NCI-H2107 treated with DMSO at 0.1 percent for 48 hours (cell line): ENCODE measurements around the gene SEMA5A.

ENCODE experiments used
- DNase-seq: peaks from one replicate; lab custom pipeline; 2025; ENCODE audit not compliant: unreplicated experiment; lab: John Stamatoyannopoulos, UW

SEMA5A gene, protein sequence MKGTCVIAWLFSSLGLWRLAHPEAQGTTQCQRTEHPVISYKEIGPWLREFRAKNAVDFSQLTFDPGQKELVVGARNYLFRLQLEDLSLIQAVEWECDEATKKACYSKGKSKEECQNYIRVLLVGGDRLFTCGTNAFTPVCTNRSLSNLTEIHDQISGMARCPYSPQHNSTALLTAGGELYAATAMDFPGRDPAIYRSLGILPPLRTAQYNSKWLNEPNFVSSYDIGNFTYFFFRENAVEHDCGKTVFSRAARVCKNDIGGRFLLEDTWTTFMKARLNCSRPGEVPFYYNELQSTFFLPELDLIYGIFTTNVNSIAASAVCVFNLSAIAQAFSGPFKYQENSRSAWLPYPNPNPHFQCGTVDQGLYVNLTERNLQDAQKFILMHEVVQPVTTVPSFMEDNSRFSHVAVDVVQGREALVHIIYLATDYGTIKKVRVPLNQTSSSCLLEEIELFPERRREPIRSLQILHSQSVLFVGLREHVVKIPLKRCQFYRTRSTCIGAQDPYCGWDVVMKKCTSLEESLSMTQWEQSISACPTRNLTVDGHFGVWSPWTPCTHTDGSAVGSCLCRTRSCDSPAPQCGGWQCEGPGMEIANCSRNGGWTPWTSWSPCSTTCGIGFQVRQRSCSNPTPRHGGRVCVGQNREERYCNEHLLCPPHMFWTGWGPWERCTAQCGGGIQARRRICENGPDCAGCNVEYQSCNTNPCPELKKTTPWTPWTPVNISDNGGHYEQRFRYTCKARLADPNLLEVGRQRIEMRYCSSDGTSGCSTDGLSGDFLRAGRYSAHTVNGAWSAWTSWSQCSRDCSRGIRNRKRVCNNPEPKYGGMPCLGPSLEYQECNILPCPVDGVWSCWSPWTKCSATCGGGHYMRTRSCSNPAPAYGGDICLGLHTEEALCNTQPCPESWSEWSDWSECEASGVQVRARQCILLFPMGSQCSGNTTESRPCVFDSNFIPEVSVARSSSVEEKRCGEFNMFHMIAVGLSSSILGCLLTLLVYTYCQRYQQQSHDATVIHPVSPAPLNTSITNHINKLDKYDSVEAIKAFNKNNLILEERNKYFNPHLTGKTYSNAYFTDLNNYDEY

DNA sequence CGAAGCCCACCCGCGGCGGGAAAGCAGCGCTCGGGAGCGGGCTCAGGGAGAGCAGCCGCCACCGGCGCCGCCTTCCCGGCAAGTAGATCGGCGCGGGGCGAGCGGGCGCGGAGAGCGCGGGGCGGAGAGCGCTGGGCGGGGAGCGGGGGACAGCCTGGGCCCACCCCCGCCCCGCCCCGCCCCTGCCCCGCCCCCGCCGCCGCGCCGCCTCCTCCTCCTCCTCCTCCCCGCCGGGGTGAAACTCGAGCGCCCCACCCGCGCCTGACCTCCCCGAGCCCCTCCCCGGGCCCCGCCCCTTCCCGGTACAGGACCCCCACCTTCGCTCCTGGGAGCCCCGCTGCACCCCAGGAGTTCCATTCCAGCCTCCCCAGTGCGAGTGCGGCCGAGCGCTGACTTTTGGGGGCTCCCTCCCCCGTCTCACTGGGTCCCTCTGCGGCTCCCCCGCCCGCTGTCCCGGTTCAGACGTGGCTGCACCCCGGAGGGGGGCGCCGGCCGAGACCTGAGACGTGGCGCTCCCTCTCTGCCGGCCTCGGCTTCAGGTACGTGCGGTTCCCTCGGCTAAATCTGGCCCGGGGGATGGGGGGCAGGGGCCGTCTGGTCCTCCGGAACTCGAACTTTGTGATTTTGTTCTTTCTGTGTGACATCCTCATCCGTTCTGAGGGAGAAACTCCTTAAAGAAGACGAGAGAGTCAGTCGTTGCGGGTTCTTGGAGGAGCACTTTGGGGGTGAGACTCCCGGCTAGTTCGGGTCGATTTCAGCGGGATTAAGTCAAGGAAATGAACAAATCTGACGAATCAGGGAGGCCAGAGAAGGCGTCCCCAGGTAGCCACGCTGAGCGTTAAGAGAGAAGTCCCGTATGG, at the start of gene SEMA5A:
SEMA5A (minus strand) TSS at position 84 of the 860 bp plus-strand sequence. CDS start 166,129 bp downstream, outside the sequence.
- DNase-seq = no peak

DNA sequence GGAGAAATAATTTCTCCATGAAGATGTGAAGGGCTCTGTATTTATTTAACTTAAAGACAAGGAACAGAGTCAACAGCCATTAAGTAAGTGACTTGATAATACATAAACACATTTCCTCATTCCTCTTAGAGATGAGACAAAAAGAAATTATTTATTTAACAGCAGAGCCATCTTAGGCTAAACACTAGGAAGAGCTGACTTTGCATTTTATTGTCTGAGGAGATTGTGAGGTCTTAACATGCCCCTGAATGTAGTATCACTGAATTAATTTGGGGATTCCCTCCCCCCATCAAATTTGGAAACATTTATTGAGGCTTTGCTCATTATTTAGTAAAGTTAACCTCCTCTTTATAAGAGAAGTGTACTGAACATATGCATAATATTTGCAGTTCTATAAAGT, 49.0 kb upstream of the SEMA5A start:
- no peak for DNase-seq

DNA sequence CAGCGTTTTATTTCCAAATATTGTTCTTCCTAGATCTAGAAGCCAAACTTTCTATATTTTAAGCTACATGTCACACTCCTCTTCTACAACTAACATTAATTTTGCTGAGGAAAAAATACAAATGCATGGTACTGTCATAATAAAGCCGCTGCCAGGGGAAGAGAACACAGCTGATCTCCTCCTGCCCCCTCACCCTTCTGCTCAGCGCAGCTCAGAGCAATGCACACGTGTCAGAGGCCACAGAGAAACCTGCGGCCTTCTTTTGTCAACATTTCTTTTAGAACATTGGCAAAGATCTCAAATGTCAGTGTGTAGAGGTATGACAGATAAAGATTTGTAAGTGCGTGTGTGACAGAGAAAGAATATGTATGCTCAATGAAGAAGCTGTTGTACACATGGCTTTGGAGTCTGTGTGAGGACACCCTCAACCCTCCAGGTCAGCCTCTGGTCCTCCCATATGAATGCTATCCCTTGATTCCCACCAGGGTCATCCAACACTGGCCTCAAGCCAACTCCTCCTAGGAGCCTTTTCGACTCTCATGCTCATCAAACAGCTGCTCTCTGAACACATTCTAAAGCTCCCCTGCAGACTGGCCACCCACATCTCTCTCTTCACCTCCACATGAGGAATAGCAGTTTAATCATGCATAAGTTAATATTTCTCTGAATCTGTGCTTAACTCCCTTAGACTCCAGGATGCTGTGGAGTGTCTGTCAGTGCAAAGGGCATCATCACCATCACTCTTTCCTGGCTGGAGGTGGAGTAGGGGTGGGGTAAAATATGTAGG, 43.4 kb upstream of the SEMA5A start:
- DNase-seq = no peak

DNA sequence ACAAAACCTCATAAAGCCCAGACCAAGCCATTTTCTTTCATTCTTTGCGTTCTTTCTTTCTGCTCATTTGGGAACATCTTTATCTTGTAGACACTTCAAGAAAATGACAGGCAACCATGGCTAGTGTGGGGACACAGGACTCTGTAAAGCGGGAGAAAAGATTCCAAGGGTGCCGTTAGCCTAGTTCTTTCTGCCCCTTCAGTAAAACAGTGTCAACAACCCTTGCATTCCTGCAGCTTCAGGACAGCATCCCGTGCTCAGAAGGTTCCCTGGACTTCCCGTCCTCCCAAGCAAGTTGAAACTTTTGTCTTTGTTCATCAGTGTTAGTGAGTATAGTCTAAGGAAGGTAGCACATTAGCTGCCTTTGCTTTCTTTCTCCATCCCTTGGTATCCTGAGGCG, 42.4 kb upstream of the SEMA5A start:
- no peak for DNase-seq

DNA sequence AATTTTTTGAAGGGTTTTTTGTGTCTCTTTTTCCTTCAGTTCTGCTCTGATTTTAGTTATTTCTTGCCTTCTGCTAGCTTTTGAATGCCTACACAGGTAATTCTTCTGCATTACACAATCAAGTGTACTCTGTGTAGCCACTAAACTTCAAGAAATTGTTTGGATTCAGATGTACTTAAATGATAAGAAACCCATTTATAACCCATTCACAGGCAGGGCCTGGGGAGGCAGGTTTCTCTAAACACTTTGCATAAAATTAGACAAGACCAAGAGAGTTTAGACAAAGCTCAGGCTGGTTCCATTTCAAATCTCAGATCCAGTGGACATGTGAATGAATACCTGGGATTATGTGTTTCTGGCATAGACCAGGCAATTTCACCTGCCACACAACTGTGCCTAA, 41.3 kb upstream of the SEMA5A start:
- no peak for DNase-seq

DNA sequence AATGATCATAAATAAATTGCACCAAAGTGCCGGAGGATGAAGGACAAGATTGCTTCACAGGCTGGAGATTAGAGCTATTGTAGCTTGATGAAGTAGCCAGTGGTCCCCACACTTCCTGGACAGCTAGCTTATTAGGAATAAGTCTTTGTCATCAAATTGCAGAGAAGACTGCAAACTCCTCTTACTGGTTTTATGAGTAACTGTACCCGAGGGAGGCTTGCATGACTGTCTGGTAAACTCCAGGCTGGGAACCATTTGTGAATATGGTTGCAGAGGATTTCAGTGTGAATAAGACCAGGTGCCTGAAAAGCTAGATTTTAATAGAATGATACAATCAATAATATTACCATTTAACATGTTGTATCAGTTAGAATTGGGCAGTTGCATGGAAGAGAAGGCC, 36.5 kb upstream of the SEMA5A start:
- DNase-seq = no peak

DNA sequence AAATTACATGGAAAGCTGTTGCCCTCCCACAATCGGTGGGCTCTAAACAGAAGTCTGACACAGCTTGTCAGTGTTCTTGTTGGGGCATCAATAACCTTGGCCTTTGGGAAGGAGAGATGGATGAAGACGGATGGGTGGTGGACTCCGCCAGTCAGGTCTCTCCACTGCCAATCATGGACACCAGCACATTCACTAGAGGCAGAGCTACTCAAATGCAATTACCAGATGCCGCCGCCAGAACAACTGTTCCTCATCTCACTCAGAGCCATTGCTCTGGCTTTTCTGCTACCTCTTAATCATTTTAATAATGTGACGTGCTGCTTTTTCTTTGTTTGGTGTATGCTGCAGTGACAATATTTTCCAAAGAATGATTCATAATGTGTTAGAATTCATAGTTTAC, 27.9 kb upstream of the SEMA5A start:
- no peak for DNase-seq

DNA sequence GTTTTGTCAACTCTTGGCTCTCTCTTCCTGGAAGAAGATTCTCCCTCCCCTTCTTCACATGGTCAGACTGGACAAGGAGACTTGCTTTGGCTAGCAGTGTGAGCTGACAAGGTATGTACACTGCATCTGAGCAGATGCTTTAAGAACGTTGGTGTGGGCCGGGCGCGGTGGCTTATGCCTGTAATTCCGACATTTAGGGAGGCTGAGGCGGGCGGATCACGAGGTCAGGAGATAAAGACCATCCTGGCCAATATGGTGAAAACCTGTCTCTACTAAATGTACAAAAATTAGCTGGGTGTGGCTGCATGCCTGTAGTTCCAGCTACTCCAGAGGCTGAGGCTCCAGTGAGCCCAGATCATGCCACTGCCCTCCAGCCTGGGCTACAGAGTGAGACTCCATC, 26.4 kb upstream of the SEMA5A start:
- no peak for DNase-seq

DNA sequence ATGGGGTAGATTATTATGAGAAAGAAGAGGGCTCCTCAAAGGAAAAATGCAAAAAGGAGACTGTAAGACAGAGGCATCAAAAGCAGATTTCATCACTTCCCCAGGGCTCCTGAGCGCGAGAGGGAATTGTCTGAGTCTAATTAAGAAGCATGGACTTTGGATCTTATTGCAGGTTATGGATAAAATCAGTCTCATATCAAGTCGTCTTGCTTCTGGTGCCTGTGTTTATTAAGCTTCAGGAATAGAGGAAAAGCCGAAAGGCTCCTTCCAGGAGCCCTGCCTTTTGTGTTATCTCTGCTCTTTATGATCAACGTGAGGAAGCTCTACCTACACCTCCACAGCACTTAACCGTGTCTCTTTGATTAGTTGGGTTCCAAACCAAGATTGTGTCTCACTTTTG, 25.0 kb upstream of the SEMA5A start:
- no peak for DNase-seq

DNA sequence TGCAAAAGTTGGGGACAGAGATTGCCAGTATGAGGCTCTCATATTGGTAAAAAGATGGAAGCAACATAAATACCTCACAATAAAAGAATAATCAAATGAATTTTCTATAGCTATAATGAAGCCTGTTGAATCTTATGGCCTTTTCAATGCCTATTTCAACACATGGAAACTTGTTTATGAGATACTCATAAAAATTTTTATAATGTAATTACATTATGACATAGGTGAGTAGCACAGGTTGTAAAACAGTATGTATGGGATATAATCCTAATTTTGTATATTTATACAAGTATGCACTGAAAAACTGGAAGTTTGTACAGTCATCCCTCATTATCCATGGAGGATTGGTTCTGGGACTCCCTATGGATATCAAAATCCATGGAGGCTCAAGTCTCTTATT, 21.2 kb upstream of the SEMA5A start:
- DNase-seq = no peak

DNA sequence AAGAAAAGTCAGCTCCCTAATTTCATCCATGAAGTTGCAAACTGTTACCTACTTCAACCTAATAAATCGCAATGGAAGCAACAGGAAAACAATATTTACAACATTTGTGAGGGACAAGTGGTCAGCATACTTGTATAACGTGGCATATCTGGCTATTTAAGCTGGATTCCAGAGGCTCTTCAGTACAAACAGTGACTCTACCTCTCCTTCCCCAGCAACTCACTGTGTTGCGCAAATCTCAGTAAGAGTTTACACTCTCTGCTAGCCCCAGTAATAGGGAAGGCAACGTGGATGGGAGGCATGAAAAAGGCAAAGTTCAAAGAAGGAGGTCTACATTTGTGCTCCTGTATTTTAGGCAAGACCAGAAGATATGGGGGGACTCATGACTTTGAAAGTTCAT, 18.9 kb upstream of the SEMA5A start:
- DNase-seq = no peak

DNA sequence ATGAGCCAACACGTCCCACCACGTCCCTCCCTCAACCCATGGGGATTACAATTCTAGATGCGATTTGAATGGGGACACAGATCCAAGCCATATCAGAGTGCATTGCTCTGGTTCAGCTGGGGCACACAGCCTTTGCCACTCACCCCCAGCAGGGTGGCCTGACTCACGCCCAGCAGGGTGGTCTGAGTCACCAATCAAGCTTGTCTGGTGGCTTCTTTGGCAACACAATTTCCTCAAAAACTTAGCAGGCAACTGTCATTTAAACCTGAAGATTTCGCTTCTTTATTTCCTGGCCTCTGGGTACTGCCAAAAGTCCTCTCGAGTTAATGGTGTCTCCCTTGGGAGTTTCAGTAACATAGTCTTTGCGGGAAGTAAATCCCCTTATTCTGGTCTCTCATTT, 16.3 kb upstream of the SEMA5A start:
- DNase-seq = no peak

DNA sequence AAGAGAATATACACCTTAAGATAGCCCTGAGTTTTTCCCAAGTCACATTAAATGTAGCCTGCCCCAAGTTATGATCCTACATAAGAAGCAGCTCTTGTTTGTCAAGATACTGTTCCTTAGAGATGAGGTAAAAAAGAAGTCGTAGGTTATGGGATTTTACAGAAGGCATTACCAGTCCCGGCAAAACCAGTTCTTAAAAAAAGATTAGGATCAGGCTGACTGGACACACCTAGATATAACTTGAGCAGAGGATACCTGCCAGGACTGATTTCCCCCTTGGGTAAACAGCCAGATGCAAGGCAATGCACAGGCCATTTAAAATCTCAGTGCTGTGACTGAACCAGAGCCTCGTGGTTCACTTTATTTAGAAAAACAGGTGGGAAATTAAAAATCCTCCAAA, 14.1 kb upstream of the SEMA5A start:
- DNase-seq = no peak

DNA sequence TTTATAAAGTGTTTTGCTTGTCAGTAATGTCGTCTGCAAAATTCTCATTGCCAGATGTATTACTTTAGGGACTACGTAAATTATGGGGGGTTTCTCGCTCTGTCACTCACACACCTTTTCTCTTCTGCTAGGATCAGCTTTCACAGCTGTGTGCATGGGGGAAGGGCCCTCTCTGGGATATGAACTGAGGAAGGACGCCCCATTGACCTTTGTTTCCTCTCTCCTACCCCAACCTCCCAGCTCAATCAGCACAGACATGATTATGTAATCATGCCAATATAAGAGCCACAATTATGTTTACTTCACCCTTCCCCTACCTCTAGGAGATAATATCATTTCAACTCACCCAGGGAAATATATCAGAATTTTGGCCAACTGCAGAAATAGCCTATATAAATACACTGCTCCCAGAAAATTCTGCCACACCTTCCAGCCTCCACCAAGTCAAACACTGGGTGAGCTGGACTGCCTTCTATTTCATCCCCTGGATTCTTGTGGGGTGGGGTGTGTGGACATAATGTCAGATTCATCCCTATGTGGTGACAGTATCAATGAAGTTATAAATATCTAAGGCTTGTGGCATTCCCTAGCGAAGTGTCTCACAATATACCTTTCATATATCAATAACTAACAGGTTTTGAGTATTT, 12.6 kb upstream of the SEMA5A start:
- no peak for DNase-seq

DNA sequence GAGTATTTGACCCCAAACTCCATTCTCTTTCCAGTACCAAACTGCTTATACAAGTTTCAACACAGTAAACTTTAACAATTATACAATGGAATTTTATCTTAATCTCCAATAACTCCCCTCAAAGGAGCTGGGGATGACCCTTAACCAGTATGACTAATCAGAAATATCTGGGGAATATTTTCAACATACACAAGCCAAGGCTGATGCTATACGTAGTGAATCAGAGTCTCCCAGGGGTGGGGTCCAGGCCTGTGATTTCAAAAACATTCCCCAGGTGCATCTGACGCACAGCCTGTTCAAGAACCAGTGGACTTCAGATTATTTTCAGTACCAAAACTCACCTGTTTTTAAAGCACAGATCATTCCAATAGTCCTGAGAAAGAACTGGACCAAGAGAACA, 11.8 kb upstream of the SEMA5A start:
- DNase-seq = no peak

DNA sequence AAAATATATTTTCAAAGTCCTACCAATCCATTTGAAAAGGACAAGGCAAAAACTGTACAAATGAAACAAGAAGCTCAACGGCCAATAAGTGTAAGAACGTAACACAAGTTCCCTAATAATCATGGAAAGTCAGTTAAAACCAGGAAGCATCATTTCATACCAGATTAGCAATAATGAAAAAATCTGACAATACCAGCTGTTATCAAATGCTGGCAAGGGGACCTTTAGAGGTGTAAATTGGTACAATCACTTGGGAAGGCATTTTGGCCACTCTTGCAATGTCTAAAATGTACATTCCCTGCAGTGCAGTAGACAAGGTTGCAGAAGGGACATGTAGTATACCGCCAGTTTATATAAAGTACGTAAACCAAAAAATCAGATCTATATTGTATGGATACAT, 10.1 kb upstream of the SEMA5A start:
- no peak for DNase-seq

DNA sequence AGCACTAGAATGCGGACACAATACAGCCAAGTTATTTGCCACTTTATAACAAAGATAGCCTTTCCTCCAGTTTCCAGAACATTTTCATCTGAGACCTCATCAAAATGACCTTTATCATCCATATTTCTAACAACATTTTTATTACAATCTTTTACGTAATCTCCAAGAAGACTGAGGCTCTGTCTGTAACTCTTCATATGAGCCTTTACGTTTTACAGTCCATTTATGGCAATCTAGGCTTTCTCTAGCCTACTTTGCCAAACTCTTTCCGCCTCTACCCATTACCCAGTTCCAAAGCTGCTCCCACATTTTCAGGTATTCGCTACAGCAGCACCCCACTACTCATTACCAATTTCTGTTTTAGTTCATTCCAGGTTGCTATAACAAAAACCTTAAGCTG, 8.2 kb upstream of the SEMA5A start:
- DNase-seq = no peak

DNA sequence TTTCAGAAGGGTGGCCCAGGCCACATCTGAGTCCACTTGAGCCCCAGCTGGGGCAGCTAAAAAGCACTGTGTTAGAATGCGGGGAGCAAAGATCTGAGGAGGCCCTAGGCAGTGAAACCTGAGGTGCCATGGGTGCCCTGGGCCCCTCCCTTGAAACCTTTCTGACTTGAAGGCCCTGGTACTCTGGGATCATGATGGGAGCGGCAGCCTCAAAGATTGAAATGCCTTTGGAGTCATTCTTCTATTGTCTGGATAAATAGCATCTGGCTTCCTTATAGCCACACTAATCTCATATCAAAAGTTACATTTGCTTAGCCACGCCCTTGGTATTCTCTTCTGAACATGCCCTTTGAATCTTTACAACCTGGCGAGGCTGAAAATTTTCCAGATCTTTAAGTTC, 7.7 kb upstream of the SEMA5A start:
- no peak for DNase-seq
